Placental epithelial cell (primary cell): ENCODE data around the gene ABCB6. TPM values are rescaled to one million over a fixed set of nuclear protein-coding genes. Genes with fewer than 3 reads are reported as not detected.

ENCODE experiments used
- total RNA-seq: library from RNA; depleted of rRNA; stranded (reverse); fragments of >200 nt; gene quantifications from 2 replicates; pipeline ENCODE4 v1.2.3, GENCODE V29; 2012

The ABCB6 gene
- total RNA-seq, 1 donor = 16.1 TPM

Other genes with a start within 250 kb of the ABCB6 start
- gene FEV, start 233.8 kb downstream of the ABCB6 start, total RNA-seq = not detected in 2 replicates
- gene CRYBA2, start 225.5 kb downstream of the ABCB6 start, total RNA-seq = not detected in 2 replicates
- gene CFAP65, start 177.4 kb downstream of the ABCB6 start, total RNA-seq = not detected in 2 replicates
- under 0.01 TPM in 1 of 2 replicates, not detected in the other for gene IHH, start 158.0 kb downstream of the ABCB6 start, total RNA-seq
- gene NHEJ1, start 58.1 kb downstream of the ABCB6 start, total RNA-seq = 21.9 and 23.6 TPM in 2 replicates
- 0.54 and 2.0 TPM in 2 replicates for gene SLC23A3, start 48.9 kb downstream of the ABCB6 start, total RNA-seq
- 13.4 and 14.5 TPM in 2 replicates for gene CNPPD1, start 42.0 kb downstream of the ABCB6 start, total RNA-seq
- 75.0 and 85.6 TPM in 2 replicates for gene RETREG2, start 40.7 kb downstream of the ABCB6 start, total RNA-seq
- gene ZFAND2B, start 12.2 kb downstream of the ABCB6 start, total RNA-seq = 31.4 and 37.8 TPM in 2 replicates
- gene ATG9A, start 10.7 kb upstream of the ABCB6 start, total RNA-seq = 36.1 and 71.0 TPM in 2 replicates
- 34.9 and 45.5 TPM in 2 replicates for gene ANKZF1, start 10.8 kb upstream of the ABCB6 start, total RNA-seq
- gene GLB1L, start 26.5 kb upstream of the ABCB6 start, total RNA-seq = 28.3 and 33.0 TPM in 2 replicates
- gene STK16, start 26.5 kb upstream of the ABCB6 start, total RNA-seq = 30.2 and 77.9 TPM in 2 replicates
- gene TUBA4B, start 34.3 kb upstream of the ABCB6 start, total RNA-seq = not detected in 2 replicates
- gene TUBA4A, start 35.0 kb upstream of the ABCB6 start, total RNA-seq = 5.1 and 69.6 TPM in 2 replicates
- gene DNAJB2, start 60.4 kb upstream of the ABCB6 start, total RNA-seq = 63.2 and 74.1 TPM in 2 replicates
- gene PTPRN, start 90.4 kb upstream of the ABCB6 start, total RNA-seq = under 0.01 and 0.11 TPM in 2 replicates
- gene RESP18, start 113.8 kb upstream of the ABCB6 start, total RNA-seq = not detected in 2 replicates
- 47.5 and 55.0 TPM in 2 replicates for gene DNPEP, start 169.0 kb upstream of the ABCB6 start, total RNA-seq
- under 0.01 TPM in 1 of 2 replicates, not detected in the other for gene DES, start 199.4 kb upstream of the ABCB6 start, total RNA-seq
- 20.4 and 40.8 TPM in 2 replicates for gene SPEG, start 215.9 kb upstream of the ABCB6 start, total RNA-seq